Uterus (tissue), 4 donors: Measurements from ENCODE around the gene STXBP5. TPM values are rescaled to one million over a fixed set of nuclear protein-coding genes. Genes with fewer than 3 reads are reported as not detected.

Experiments used
- DNase-seq, 2 donors: peaks; one replicate each; pipeline ENCODE4 v3.0.0-alpha.2; 2019 to 2020
- H3K27ac ChIP-seq, 2 donors: fragments of 200-600 bp; sonication (generic); 1 replicate in 1 of 2; 2 replicates in 1 of 2; pipeline ENCODE4 v1.5.1; 2016 to 2018
- H3K27me3 ChIP-seq, 2 donors: fragments of 200-600 bp; sonication (generic); one replicate each; pipeline ENCODE4 v1.5.1; 2018 to 2019; ENCODE audit warnings: control low read depth in 1 of 2
- H3K36me3 ChIP-seq, 2 donors: fragments of 200-600 bp; sonication (generic); one replicate each; pipeline ENCODE4 v1.5.1; 2019; ENCODE audit warnings: control low read depth in 1 of 2
- H3K4me1 ChIP-seq, 2 donors: fragments of 200-600 bp; sonication (generic); one replicate each; pipeline ENCODE4 v1.5.1; 2018 to 2019; ENCODE audit warnings: control low read depth in 1 of 2
- H3K4me3 ChIP-seq, 2 donors: fragments of 200-600 bp; sonication (generic); 1 replicate in 1 of 2; 2 replicates in 1 of 2; pipeline ENCODE4 v1.5.1; 2018 to 2019; ENCODE audit warnings: mild to moderate bottlenecking in 1 of 2
- H3K9me3 ChIP-seq, 2 donors: fragments of 200-600 bp; sonication (generic); one replicate each; pipeline ENCODE4 v1.5.1; 2019; ENCODE audit warnings: control low read depth in 1 of 2
- CTCF ChIP-seq, 4 experiments: fragments of 200-600 bp in 2 of 4; fragments of 450-650 bp in 2 of 4; sonication (generic) in 2 of 4; IDR thresholded peaks; one replicate each; pipeline ENCODE4 v1.5.1; 2016 to 2019; ENCODE audit warnings: antibody characterized with exemption in 4 of 4, mild to moderate bottlenecking in 2 of 4, moderate library complexity in 1 of 4
- POLR2A ChIP-seq, 2 donors: fragments of 450-650 bp; IDR thresholded peaks; one replicate each; pipeline ENCODE4 v1.6.1; 2016; ENCODE audit warnings: antibody characterized with exemption in 2 of 2, mild to moderate bottlenecking in 1 of 2, moderate library complexity in 1 of 2
- intact Hi-C: fragments of 100-400 bp; cut with DNase I; formaldehyde crosslinking; loops from one replicate; pipeline ENCODE4 v1.15.1; 2023; ENCODE audit warnings: low total_unique reads
- total RNA-seq, 4 donors: library from RNA; depleted of rRNA in 3 of 4; stranded (reverse); fragments of >200 nt in 3 of 4; gene quantifications; one replicate each; pipeline versions ENCODE4 v1.1.0 to v1.2.4, GENCODE V29; 2014 to 2023
- donor health status: DM: yes; HTN: yes; CAD: no.

The STXBP5 gene
- total RNA-seq, 4 donors from 2014 or later, result 28.9 to 80.2 (median 36.9) TPM

- no peaks in the 10 kb centered on the region for H3K36me3 ChIP-seq
- no peak overlapping the region for H3K27ac ChIP-seq
- intact Hi-C loops, result no loop called here
These were observed 10.3 kb downstream of the STXBP5 start for GRCh38 chr6:147214248-147215227.

GRCh38 chr6:147216915-147217314 lies 12.7 kb downstream of the STXBP5 start:
- intact Hi-C loops, result no loop called here
- TF ChIP-seq POLR2A (IDR thresholded peaks at IDR 0.05) (no peak), CTCF (IDR thresholded peaks at IDR 0.05) (no peak)
- H3K9me3 ChIP-seq, result no peaks in the 10 kb centered on the region
- no peak for DNase-seq
- no peaks in the 10 kb centered on the region for H3K4me1 ChIP-seq
- H3K4me3 ChIP-seq, result no peak overlapping the region
- peak overlapping the region in 1 of 2 donors; percentile 28 for H3K27ac ChIP-seq
- H3K36me3 ChIP-seq, result no peaks in the 10 kb centered on the region
- no peaks in the 10 kb centered on the region for H3K27me3 ChIP-seq

More at GRCh38 chr6:147214248-147215227, 10.3 kb downstream of the STXBP5 start:
- H3K4me1 ChIP-seq, result no peaks in the 10 kb centered on the region
- H3K4me3 ChIP-seq, result no peak overlapping the region
- no peak for DNase-seq
- H3K27me3 ChIP-seq, result no peaks in the 10 kb centered on the region
- no peak for TF ChIP-seq CTCF (IDR thresholded peaks at IDR 0.05)
- no peak for TF ChIP-seq POLR2A (IDR thresholded peaks at IDR 0.05)
- H3K9me3 ChIP-seq, result no peaks in the 10 kb centered on the region

GRCh38 chr6:147217840-147218404 lies 13.7 kb downstream of the STXBP5 start:
- Histone ChIP-seq H3K36me3 (no peaks in the 10 kb centered on the region), H3K27ac (no peak overlapping the region), H3K9me3 (no peaks in the 10 kb centered on the region), H3K4me1 (no peaks in the 10 kb centered on the region), H3K27me3 (no peaks in the 10 kb centered on the region), H3K4me3 (no peak overlapping the region)
- no peak for TF ChIP-seq CTCF (IDR thresholded peaks at IDR 0.05)
- intact Hi-C loops, result no loop called here
- no peak for DNase-seq

GRCh38 chr6:147218797-147219196 lies 14.6 kb downstream of the STXBP5 start:
- no peaks in the 10 kb centered on the region for H3K9me3 ChIP-seq
- no peaks in the 10 kb centered on the region for H3K36me3 ChIP-seq
- TF ChIP-seq POLR2A (IDR thresholded peaks at IDR 0.05) (no peak), CTCF (IDR thresholded peaks at IDR 0.05) (no peak)
- H3K4me3 ChIP-seq, result no peak overlapping the region
- intact Hi-C loops, result no loop called here
- DNase-seq, result no peak
- H3K27me3 ChIP-seq, result no peaks in the 10 kb centered on the region
- H3K4me1 ChIP-seq, result no peaks in the 10 kb centered on the region
- H3K27ac ChIP-seq, result no peak overlapping the region

GRCh38 chr6:147219463-147219862 lies 15.2 kb downstream of the STXBP5 start:
- Histone ChIP-seq H3K27me3 (no peaks in the 10 kb centered on the region), H3K27ac (no peak overlapping the region), H3K36me3 (no peaks in the 10 kb centered on the region), H3K4me1 (no peaks in the 10 kb centered on the region), H3K9me3 (no peaks in the 10 kb centered on the region), H3K4me3 (no peak overlapping the region)
- DNase-seq, result no peak
- TF ChIP-seq POLR2A (IDR thresholded peaks at IDR 0.05) (no peak), CTCF (IDR thresholded peaks at IDR 0.05) (no peak)
- intact Hi-C loops, result no loop called here
